ENCODE data around the gene MIX23.

MIX23 gene

GRCh38 chr3:122392868-122393844 lies 10.1 kb upstream of the MIX23 start:
- DNase-seq (ENCODE audit: low read depth) = no peak

GRCh38 chr3:122391681-122392446 lies 8.8 kb upstream of the MIX23 start:
- DNase-seq (ENCODE audit: low read depth) = no peak

GRCh38 chr3:122390665-122391064 lies 7.6 kb upstream of the MIX23 start:
- no peak for DNase-seq (ENCODE audit: low read depth)

- DNase-seq (ENCODE audit: low read depth) = no peak
Observed at GRCh38 chr3:122389892-122390291, 6.9 kb upstream of the MIX23 start.

GRCh38 chr3:122389197-122389596 lies 6.2 kb upstream of the MIX23 start:
- DNase-seq (ENCODE audit: low read depth) = no peak

- no peak for DNase-seq (ENCODE audit: low read depth)
Observed at GRCh38 chr3:122387709-122388108, 4.7 kb upstream of the MIX23 start.

GRCh38 chr3:122383771-122384697 lies 1.0 kb upstream of the MIX23 start, which contains the start of gene FAM162A:
Gene FAM162A, plus strand, starts transcription at chr3:122384182. Its CDS starts 84 bp downstream, at chr3:122384266.
- DNase-seq (ENCODE audit: low read depth) = peak; percentile 68

- no peak for DNase-seq (ENCODE audit: low read depth)
Observed at GRCh38 chr3:122377975-122378374, 5.1 kb downstream of the MIX23 start.

- no peak for DNase-seq (ENCODE audit: low read depth)
Observed at GRCh38 chr3:122374034-122374433, 9.0 kb downstream of the MIX23 start.

GRCh38 chr3:122366379-122366749 lies 16.7 kb downstream of the MIX23 start:
- DNase-seq (ENCODE audit: low read depth) = no peak

GRCh38 chr3:122365582-122366378 lies 17.3 kb downstream of the MIX23 start:
- peak; percentile 35 for DNase-seq (ENCODE audit: low read depth)

GRCh38 chr3:122365073-122365472 lies 18.0 kb downstream of the MIX23 start:
- DNase-seq (ENCODE audit: low read depth) = no peak

- no peak for DNase-seq (ENCODE audit: low read depth)
Observed at GRCh38 chr3:122364490-122364889, 18.5 kb downstream of the MIX23 start.

- DNase-seq (ENCODE audit: low read depth) = no peak
Observed at GRCh38 chr3:122362026-122362425, 21.0 kb downstream of the MIX23 start.

- no peak for DNase-seq (ENCODE audit: low read depth)
Observed at GRCh38 chr3:122358703-122359032, 24.4 kb downstream of the MIX23 start.

- DNase-seq (ENCODE audit: low read depth) = no peak
Observed at GRCh38 chr3:122357828-122358702, 25.0 kb downstream of the MIX23 start.

GRCh38 chr3:122356402-122356801 lies 26.6 kb downstream of the MIX23 start:
- DNase-seq (ENCODE audit: low read depth) = no peak

- no peak for DNase-seq (ENCODE audit: low read depth)
Observed at GRCh38 chr3:122355612-122356011, 27.4 kb downstream of the MIX23 start.

GRCh38 chr3:122353893-122354401 lies 29.1 kb downstream of the MIX23 start:
- DNase-seq (ENCODE audit: low read depth) = no peak

GRCh38 chr3:122353215-122353614 lies 29.8 kb downstream of the MIX23 start:
- DNase-seq (ENCODE audit: low read depth) = no peak

Measured in HS-5 (cell line).